ENCODE measurements around the gene TDRD15. TPM values are rescaled to one million over a fixed set of nuclear protein-coding genes. Genes with fewer than 3 reads are reported as not detected.

The TDRD15 gene
- total RNA-seq, 1 donor from 2014 or later: not detected

- peaks cover 5% of the 10 kb centered on the region for H3K27me3 Mint-ChIP-seq (ENCODE audit: insufficient read depth, low read depth)
- H4K20me1 ChIP-seq (ENCODE audit: low read depth): no peaks in the 10 kb centered on the region
- peaks cover 7% of the 10 kb centered on the region for H3K9me3 Mint-ChIP-seq
- peaks cover 12% of the 10 kb centered on the region for H3F3A ChIP-seq (ENCODE audit: low read depth)
- no peak overlapping the region for H3K4me2 ChIP-seq
- no peak for DNase-seq (ENCODE audit: low spot score)
- H3K36me3 ChIP-seq: no peaks in the 10 kb centered on the region
- H3K4me1 Mint-ChIP-seq: peaks cover 20% of the 10 kb centered on the region
- no peak overlapping the region for H3K4me3 Mint-ChIP-seq
- TF ChIP-seq CTCF (IDR thresholded peaks at IDR 0.05) (no peak), EZH2 (IDR thresholded peaks at IDR 0.05) (no peak), EZH2phosphoT487 (IDR thresholded peaks at IDR 0.05) (no peak)
- peaks cover 37% of the 10 kb centered on the region for H3K4me1 ChIP-seq
- no peak overlapping the region for H3K4me3 ChIP-seq
- no peak overlapping the region for H3K9ac ChIP-seq
- no peak overlapping the region for H3K27ac ChIP-seq
- H3K27me3 ChIP-seq: no peaks in the 10 kb centered on the region
- no peak overlapping the region for H3K27ac Mint-ChIP-seq
- no peaks in the 10 kb centered on the region for H3K36me3 Mint-ChIP-seq
- H2AFZ ChIP-seq (replicated peaks): no peak overlapping the region
- H3K79me2 ChIP-seq (ENCODE audit: low read depth): no peaks in the 10 kb centered on the region
- no peaks in the 10 kb centered on the region for H3K9me3 ChIP-seq (ENCODE audit: low read depth)
These were observed 67.8 kb downstream of the TDRD15 start for GRCh38 chr2:21191535-21191934.

Other genes starting within 250 kb of the TDRD15 start
- gene APOB, start 79.9 kb upstream of the TDRD15 start, total RNA-seq (ENCODE audit: low replicate concordance): 0.34 and 0.47 TPM in 2 replicates